ENCODE data around the gene NUDT3.

DNA sequence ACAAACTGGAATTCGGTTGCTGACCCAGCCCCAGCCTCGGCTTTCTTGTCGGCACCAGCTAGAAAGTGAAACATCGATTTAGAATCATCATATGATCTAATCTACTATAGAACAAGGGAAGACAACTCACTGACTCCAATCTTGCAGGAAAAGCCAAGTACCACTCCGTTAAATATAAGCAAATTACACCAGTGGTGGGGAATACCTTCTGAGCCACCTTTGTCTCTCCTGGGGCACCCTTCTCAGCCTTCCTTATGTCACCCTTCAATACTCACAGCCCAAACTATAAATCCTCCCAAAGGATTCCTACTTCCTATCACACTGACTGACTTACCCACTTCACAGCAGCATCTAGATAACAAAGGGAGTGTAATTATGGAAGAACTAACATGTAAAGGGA, 25.9 kb upstream of the NUDT3 start:
- TF ChIP-seq, protein P1, sequence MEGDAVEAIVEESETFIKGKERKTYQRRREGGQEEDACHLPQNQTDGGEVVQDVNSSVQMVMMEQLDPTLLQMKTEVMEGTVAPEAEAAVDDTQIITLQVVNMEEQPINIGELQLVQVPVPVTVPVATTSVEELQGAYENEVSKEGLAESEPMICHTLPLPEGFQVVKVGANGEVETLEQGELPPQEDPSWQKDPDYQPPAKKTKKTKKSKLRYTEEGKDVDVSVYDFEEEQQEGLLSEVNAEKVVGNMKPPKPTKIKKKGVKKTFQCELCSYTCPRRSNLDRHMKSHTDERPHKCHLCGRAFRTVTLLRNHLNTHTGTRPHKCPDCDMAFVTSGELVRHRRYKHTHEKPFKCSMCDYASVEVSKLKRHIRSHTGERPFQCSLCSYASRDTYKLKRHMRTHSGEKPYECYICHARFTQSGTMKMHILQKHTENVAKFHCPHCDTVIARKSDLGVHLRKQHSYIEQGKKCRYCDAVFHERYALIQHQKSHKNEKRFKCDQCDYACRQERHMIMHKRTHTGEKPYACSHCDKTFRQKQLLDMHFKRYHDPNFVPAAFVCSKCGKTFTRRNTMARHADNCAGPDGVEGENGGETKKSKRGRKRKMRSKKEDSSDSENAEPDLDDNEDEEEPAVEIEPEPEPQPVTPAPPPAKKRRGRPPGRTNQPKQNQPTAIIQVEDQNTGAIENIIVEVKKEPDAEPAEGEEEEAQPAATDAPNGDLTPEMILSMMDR (IDR thresholded peaks at IDR 0.05), result no peak
- TF ChIP-seq POLR2A (IDR thresholded peaks at IDR 0.05) (no peak), POLR2AphosphoS5 (IDR thresholded peaks at IDR 0.05) (no peak)
